Endodermal cell (in vitro differentiated cells): ENCODE results near the gene TRPC1. TPM values are rescaled to one million over a fixed set of nuclear protein-coding genes. Genes with fewer than 3 reads are reported as not detected.

Experiments
- DNase-seq: peaks from one replicate; pipeline ENCODE4 v3.0.0-alpha.2; 2017
- H3K27ac ChIP-seq: 2 replicates; pipeline ENCODE4 v1.5.1; 2013; ENCODE audit warnings: mild to moderate bottlenecking, low read depth, low read length, moderate library complexity
- H3K27me3 ChIP-seq: 2 replicates; pipeline ENCODE4 v1.6.1; 2013; ENCODE audit warnings: mild to moderate bottlenecking, low read length, moderate library complexity; ENCODE audit not compliant: insufficient read depth, control insufficient read depth, poor library complexity, severe bottlenecking
- H3K36me3 ChIP-seq: 2 replicates; pipeline ENCODE4 v1.7.0; 2013; ENCODE audit warnings: mild to moderate bottlenecking, low read length, moderate library complexity; ENCODE audit not compliant: control insufficient read depth, insufficient read depth
- H3K4me1 ChIP-seq: one replicate; pipeline ENCODE4 v1.7.0; 2013; ENCODE audit warnings: low read length; ENCODE audit not compliant: control insufficient read depth, insufficient read depth
- H3K4me3 ChIP-seq: 2 replicates; pipeline ENCODE4 v1.5.1; 2013; ENCODE audit warnings: mild to moderate bottlenecking, low read length, moderate library complexity
- H3K9ac ChIP-seq: 2 replicates; pipeline ENCODE4 v1.6.1; 2013; ENCODE audit warnings: mild to moderate bottlenecking, low read length, moderate library complexity; ENCODE audit not compliant: poor library complexity, severe bottlenecking; ENCODE audit errors: extremely low read depth
- H3K9me3 ChIP-seq: 2 replicates; pipeline ENCODE4 v1.6.1; 2013; ENCODE audit warnings: mild to moderate bottlenecking, low read length, moderate library complexity; ENCODE audit not compliant: control insufficient read depth
- H3K27ac Mint-ChIP-seq: 2 replicates; pipeline ENCODE4 v1.8.0; 2020; ENCODE audit warnings: mixed read lengths
- H3K27me3 Mint-ChIP-seq: 2 replicates; pipeline ENCODE4 v1.8.0; 2021; ENCODE audit warnings: mild to moderate bottlenecking, mixed read lengths; ENCODE audit not compliant: insufficient read depth
- H3K36me3 Mint-ChIP-seq: 2 replicates; pipeline ENCODE4 v1.8.0; 2020; ENCODE audit warnings: low read depth, mixed read lengths
- H3K4me1 Mint-ChIP-seq: 2 replicates; pipeline ENCODE4 v1.8.0; 2020; ENCODE audit warnings: mixed read lengths
- H3K4me3 Mint-ChIP-seq: 2 replicates; pipeline ENCODE4 v1.8.0; 2020; ENCODE audit warnings: mild to moderate bottlenecking, moderate library complexity, mixed read lengths
- H3K9me3 Mint-ChIP-seq: 2 replicates; pipeline ENCODE4 v1.8.0; 2020; ENCODE audit warnings: mild to moderate bottlenecking, mixed read lengths
- WGBS, 2 experiments: methylation state at CpG; one replicate each; pipeline versions ENCODE4 v1.1.5 to v1.1.7; 2013; ENCODE audit warnings: missing lambda C conversion rate in 2 of 2, mixed read lengths in 1 of 2; ENCODE audit not compliant: insufficient coverage in 1 of 2, insufficient read length in 1 of 2; 5-methylcytosine and 5-hydroxymethylcytosine counted together
- total RNA-seq, 2 donors: library from RNA; stranded (reverse); fragmentation: NEBNext Ultra II Directional in 1 of 2; extraction: Animal tissue kit (Norgen Biotek cat#: 25700) in 1 of 2; gene quantifications; 2 replicates in 1 of 2; 3 replicates in 1 of 2; pipeline ENCODE4 v1.2.1, GENCODE V29; 2021
- TF ChIP-seq, protein P1 (sequence below): fragments of 200-600 bp; sonication (generic); conservative IDR thresholded peaks from 2 replicates; pipeline ENCODE4 v1.5.0; 2021; ENCODE audit warnings: antibody characterized with exemption, mild to moderate bottlenecking

Gene TRPC1
- total RNA-seq, 2 donors from 2014 or later, result 18.2 to 18.9 TPM

- H3K4me3 Mint-ChIP-seq, result no peak overlapping the region
- no peaks in the 10 kb centered on the region for H3K36me3 Mint-ChIP-seq
- Histone ChIP-seq H3K9me3 (no peaks in the 10 kb centered on the region), H3K4me1 (no peaks in the 10 kb centered on the region), H3K27me3 (no peaks in the 10 kb centered on the region), H3K4me3 (no peak overlapping the region), H3K27ac (no peak overlapping the region), H3K9ac (no peak overlapping the region), H3K36me3 (no peaks in the 10 kb centered on the region)
- 100% methylated on average over 1 of the region's 1 CpG; no CpG with 5 or more reads in 1 of the 2 experiments for WGBS, 2 experiments
- no peak for DNase-seq
- no peaks in the 10 kb centered on the region for H3K9me3 Mint-ChIP-seq
- TF ChIP-seq, protein P1, sequence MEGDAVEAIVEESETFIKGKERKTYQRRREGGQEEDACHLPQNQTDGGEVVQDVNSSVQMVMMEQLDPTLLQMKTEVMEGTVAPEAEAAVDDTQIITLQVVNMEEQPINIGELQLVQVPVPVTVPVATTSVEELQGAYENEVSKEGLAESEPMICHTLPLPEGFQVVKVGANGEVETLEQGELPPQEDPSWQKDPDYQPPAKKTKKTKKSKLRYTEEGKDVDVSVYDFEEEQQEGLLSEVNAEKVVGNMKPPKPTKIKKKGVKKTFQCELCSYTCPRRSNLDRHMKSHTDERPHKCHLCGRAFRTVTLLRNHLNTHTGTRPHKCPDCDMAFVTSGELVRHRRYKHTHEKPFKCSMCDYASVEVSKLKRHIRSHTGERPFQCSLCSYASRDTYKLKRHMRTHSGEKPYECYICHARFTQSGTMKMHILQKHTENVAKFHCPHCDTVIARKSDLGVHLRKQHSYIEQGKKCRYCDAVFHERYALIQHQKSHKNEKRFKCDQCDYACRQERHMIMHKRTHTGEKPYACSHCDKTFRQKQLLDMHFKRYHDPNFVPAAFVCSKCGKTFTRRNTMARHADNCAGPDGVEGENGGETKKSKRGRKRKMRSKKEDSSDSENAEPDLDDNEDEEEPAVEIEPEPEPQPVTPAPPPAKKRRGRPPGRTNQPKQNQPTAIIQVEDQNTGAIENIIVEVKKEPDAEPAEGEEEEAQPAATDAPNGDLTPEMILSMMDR, result no peak
- H3K27me3 Mint-ChIP-seq, result no peaks in the 10 kb centered on the region
- H3K27ac Mint-ChIP-seq, result no peak overlapping the region
- no peaks in the 10 kb centered on the region for H3K4me1 Mint-ChIP-seq
Observed at GRCh38 chr3:142694225-142694624, 29.6 kb upstream of the TRPC1 start.

DNA sequence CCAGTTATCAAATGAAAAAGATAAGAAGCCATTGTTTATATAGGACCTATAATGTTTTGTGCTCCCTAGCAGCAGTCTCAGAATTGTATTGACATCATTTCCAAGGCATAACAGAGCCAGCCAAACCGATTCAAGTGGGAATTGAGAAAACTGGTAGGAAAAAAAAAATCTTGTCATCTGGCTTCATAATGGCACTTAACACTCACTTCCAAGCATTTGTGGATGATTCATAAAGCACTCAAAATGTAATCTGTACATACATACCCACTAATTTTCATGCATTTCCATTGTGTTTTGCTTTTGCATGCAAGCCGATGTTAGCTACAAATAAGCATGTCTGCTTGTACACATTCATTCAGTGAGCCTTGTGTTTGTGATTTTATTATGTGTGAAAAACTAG, 18.6 kb upstream of the TRPC1 start:
- Mint-ChIP-seq H3K4me3 (no peak overlapping the region), H3K36me3 (no peaks in the 10 kb centered on the region), H3K4me1 (no peaks in the 10 kb centered on the region), H3K27ac (no peak overlapping the region), H3K9me3 (no peaks in the 10 kb centered on the region), H3K27me3 (no peaks in the 10 kb centered on the region)
- H3K27ac ChIP-seq, result no peak overlapping the region
- 89 to 100% methylated on average over 1 to 2 of the region's 2 CpGs for WGBS, 2 experiments
- H3K4me1 ChIP-seq, result no peaks in the 10 kb centered on the region
- DNase-seq, result no peak
- H3K4me3 ChIP-seq, result no peak overlapping the region
- no peak overlapping the region for H3K9ac ChIP-seq
- H3K27me3 ChIP-seq, result no peaks in the 10 kb centered on the region
- H3K9me3 ChIP-seq, result no peaks in the 10 kb centered on the region
- H3K36me3 ChIP-seq, result no peaks in the 10 kb centered on the region
- TF ChIP-seq, protein P1, result no peak

GRCh38 chr3:142706321-142707127, 17.3 kb upstream of the TRPC1 start:
- TF ChIP-seq, protein P1, result no peak
- Mint-ChIP-seq H3K27me3 (no peaks in the 10 kb centered on the region), H3K36me3 (no peaks in the 10 kb centered on the region), H3K4me3 (no peak overlapping the region), H3K9me3 (no peaks in the 10 kb centered on the region), H3K27ac (no peak overlapping the region), H3K4me1 (no peaks in the 10 kb centered on the region)
- DNase-seq, result no peak
- Histone ChIP-seq H3K4me1 (no peaks in the 10 kb centered on the region), H3K4me3 (no peak overlapping the region), H3K36me3 (no peaks in the 10 kb centered on the region), H3K9ac (no peak overlapping the region), H3K9me3 (no peaks in the 10 kb centered on the region), H3K27ac (no peak overlapping the region), H3K27me3 (no peaks in the 10 kb centered on the region)
- WGBS, 2 experiments, result 91 to 96% methylated on average over 7 of the region's 7 CpGs
